COLO668 (cell line): ENCODE measurements around the gene RANBP1.

ENCODE experiments used
- DNase-seq: peaks from one replicate; lab custom pipeline; 2025; ENCODE audit not compliant: unreplicated experiment; lab: John Stamatoyannopoulos, UW

RANBP1 gene

DNA sequence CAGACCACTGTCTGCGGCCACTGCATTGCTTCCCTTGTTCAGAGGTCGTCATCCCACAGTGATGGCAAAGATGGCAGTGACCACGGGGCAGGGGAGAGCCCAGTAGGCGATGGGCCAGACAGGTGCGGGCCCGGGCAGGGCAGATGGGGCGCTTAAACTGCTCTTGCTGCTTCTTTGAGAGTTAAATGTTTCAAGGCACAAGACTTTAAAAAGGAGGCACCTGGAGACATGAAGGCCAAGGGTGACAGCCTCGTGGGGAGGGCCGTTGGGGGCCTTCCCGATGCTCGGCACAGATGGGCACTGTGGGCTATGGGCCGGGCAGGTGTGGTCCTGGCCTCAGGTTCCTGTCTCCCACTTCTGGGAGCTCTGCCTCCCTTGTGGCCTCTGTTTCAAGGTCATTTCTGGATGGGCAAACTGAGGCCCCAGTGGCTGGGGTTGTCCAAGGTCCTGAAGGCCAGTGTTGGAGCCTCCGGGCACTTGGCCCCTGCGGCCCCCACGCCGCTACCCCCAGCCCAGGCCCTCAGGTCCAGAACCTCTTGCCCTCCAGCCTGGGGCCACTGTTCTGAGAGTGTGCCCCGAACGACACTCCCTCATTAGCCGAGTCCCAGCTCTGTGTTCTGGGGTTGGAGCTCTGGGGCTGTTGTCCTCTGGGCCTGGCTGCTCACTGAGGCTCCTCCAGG is 51.9 kb downstream of the RANBP1 start:
- DNase-seq: no peak

DNA sequence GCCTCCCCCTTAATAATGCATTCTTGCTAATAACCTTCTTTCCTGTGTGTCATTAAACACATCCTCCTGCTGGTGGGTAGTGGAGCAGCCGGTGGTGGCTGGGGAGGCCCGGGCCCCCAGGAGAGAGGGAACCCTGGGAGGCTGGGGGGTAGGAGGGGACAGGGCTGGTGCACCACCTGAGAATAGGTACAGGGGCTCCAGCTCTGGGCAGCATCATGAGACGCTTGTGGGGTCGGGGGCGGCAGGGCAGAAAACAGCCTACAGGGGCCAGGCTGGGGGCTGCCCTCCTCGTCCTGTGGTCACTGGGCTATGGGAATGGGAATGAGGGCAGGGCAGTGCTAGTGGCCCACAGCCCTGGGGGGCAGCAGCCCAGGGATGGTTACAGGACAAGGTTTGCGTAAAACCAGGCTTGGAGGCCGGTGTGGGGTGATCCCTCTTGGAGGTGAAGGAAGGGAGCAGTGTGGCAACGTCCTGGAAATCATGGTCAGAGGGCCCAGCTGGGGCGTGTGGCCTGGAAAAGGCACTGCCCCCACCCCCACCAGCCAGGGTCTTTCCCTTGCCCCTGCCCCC is 53.4 kb downstream of the RANBP1 start:
- DNase-seq: no peak

- DNase-seq: no peak
Observed at GRCh38 chr22:20170170-20170569, 54.3 kb downstream of the RANBP1 start.

DNA sequence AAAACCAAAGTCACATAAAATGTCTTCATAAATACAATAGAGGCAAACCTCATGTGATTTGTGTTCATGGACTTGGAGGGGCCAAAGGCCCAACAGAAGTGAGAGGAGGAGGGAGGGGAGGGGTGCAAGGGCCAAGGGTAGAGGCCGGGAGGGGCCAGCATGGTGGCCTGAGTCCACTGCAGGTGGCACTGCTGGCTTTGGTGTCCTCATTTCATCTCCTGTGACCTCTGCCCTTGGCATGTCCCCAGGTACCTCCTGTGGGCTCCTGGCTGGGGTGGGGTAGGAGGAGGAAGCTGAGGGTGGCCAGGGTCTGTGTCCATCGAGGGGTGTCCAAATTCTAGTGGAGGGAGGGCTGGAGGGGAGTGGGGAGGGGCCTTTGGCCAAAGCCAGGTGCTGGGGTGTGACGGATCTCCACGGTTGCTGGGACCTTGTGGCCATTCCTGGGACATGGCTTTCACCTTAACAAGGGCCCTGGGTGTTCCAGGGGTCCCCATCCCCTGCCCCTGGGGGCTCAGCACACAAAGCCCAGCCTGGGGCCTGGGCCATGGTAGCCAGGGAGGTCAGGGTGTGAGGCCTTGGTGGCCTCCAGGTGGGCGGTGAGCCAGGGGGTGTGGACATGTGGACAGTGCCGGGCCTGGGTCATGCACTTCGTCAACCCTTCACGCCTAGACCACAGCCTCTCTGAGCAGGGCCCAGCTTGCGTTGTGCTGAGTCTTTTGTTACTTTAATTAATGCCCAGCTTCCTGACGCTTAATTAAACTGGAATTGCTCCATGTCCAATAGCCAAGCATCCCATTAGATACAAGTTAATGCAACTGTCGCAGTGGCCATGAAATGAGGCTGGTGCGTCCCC is 55.6 kb downstream of the RANBP1 start:
- no peak for DNase-seq

- DNase-seq: no peak
Observed at GRCh38 chr22:20172141-20172613, 56.3 kb downstream of the RANBP1 start.

GRCh38 chr22:20173246-20173645 is 57.3 kb downstream of the RANBP1 start:
- DNase-seq: no peak

DNA sequence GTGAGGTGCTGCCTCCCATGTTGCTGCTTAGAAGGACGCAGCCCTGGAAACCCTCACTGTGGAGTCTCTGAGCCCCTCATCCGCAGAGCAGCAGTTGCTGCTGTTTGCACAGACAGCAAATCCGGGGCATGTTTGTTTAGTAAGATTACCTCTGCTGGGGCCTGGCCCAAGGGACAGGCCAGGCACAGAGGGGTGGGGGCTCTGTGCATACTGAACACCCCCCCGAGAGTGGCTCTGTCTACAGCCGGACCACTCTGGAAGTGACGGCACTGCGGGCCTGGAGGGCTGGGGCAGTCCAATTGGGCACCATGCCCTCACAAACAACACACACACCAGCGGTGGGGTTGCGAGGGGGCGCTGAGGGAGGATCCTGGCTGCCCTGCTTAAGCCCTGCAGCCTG is 57.9 kb downstream of the RANBP1 start:
- peak; percentile 26 for DNase-seq

- DNase-seq: no peak
Observed at GRCh38 chr22:20174785-20175596, 59.1 kb downstream of the RANBP1 start.

GRCh38 chr22:20175597-20175900 is 59.6 kb downstream of the RANBP1 start:
- DNase-seq: no peak

- no peak for DNase-seq
Observed at GRCh38 chr22:20176421-20177085, 60.6 kb downstream of the RANBP1 start.
